HCT116 (cell line): ENCODE data around the gene ACSM5.

ENCODE experiments used
- EZH2 ChIP-seq: fragments of 200-600 bp; sonication (generic); IDR thresholded peaks from 2 replicates; pipeline ENCODE4 v1.6.1; 2017; ENCODE audit warnings: antibody characterized with exemption, mixed run types
- MAX ChIP-seq: IDR thresholded peaks from 2 replicates; pipeline ENCODE4 v1.6.1; 2012
- POLR2A ChIP-seq: IDR thresholded peaks from 2 replicates; pipeline ENCODE4 v1.7.0; 2011; ENCODE audit warnings: borderline replicate concordance; ENCODE audit not compliant: insufficient read depth, insufficient read length; ENCODE audit errors: extremely low read depth
- POLR2AphosphoS5 ChIP-seq: IDR thresholded peaks from 2 replicates; pipeline ENCODE4 v1.6.1; 2011; ENCODE audit warnings: mild to moderate bottlenecking, low read depth, low read length, moderate library complexity
- SIN3A ChIP-seq: IDR thresholded peaks from 2 replicates; pipeline ENCODE4 v1.6.1; 2012; ENCODE audit warnings: low read depth
- SRF ChIP-seq: IDR thresholded peaks from 2 replicates; pipeline ENCODE4 v1.6.1; 2012; ENCODE audit warnings: low read depth
- ZFX ChIP-seq: fragments of 450-650 bp; IDR thresholded peaks from 2 replicates; pipeline ENCODE4 v1.6.1; 2017
- ZNF274 ChIP-seq: fragments of 200-500 bp; sonication (Bioruptor generic); IDR thresholded peaks from 2 replicates; pipeline ENCODE4 v1.6.1; 2014; ENCODE audit warnings: mild to moderate bottlenecking, low read depth, low read length, inconsistent platforms
- TF ChIP-seq, protein P1 (sequence below): IDR thresholded peaks from 2 replicates; pipeline ENCODE4 v1.6.1; 2012
- TF ChIP-seq, protein P2 (sequence below), 3 experiments: fragments of 200-600 bp in 1 of 3; sonication (generic) in 1 of 3; IDR thresholded peaks in 2 of 3; conservative IDR thresholded peaks in 1 of 3; 2 replicates each; pipeline ENCODE4 v1.5.1; 2012 to 2017; ENCODE audit warnings: low read depth in 2 of 3, low read length in 2 of 3, antibody characterized with exemption in 1 of 3, borderline replicate concordance in 1 of 3, control low read depth in 1 of 3, mild to moderate bottlenecking in 1 of 3, mixed read lengths in 1 of 3, mixed run types in 1 of 3, moderate library complexity in 1 of 3; ENCODE audit not compliant: insufficient read depth in 1 of 3

DNA sequence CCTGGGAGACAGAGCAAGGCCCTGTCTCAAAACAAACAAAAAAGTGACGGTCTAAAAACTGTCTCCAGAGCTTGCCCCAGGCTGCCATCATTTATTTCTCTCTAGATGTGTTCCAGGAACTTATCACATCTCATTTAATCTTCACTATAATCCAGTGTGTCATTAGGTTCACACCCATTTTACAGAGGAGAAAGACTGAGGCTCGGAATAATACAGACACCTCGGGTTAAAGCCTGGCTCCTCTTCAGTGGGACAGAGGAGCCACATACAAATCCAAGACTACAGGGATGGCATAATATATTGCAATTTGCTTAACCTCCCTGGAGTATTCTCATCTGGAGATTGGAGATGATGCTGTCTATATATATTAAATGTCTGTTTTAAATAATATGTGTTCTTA, 10.7 kb upstream of the ACSM5 start:
- TF ChIP-seq, protein P1, sequence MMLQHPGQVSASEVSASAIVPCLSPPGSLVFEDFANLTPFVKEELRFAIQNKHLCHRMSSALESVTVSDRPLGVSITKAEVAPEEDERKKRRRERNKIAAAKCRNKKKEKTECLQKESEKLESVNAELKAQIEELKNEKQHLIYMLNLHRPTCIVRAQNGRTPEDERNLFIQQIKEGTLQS: no peak
- TF ChIP-seq SRF: no peak
- TF ChIP-seq, protein P2, sequence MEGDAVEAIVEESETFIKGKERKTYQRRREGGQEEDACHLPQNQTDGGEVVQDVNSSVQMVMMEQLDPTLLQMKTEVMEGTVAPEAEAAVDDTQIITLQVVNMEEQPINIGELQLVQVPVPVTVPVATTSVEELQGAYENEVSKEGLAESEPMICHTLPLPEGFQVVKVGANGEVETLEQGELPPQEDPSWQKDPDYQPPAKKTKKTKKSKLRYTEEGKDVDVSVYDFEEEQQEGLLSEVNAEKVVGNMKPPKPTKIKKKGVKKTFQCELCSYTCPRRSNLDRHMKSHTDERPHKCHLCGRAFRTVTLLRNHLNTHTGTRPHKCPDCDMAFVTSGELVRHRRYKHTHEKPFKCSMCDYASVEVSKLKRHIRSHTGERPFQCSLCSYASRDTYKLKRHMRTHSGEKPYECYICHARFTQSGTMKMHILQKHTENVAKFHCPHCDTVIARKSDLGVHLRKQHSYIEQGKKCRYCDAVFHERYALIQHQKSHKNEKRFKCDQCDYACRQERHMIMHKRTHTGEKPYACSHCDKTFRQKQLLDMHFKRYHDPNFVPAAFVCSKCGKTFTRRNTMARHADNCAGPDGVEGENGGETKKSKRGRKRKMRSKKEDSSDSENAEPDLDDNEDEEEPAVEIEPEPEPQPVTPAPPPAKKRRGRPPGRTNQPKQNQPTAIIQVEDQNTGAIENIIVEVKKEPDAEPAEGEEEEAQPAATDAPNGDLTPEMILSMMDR (IDR thresholded peaks at IDR 0.05 in 2 of 3, conservative IDR thresholded peaks at IDR 0.05 in 1 of 3; ENCODE audit: borderline replicate concordance in 1 of 3, insufficient read depth in 1 of 3, low read depth in 2 of 3, low read length in 2 of 3): no peak
- no peak for TF ChIP-seq ZFX
- TF ChIP-seq EZH2: no peak
- no peak for TF ChIP-seq POLR2A
- TF ChIP-seq SIN3A: no peak
- no peak for TF ChIP-seq ZNF274
- TF ChIP-seq POLR2AphosphoS5: no peak
- TF ChIP-seq MAX: no peak
